NCI-H146 treated with DMSO at 0.1 percent for 48 hours (cell line): Measurements from ENCODE around the gene ZNF33B.
"Not testable (repeated sequence)": the region's sequence is repeated elsewhere in the genome, so short reads cannot be mapped to it uniquely, and the experiment has no call there.

Experiments used
- DNase-seq: peaks from one replicate; lab custom pipeline; 2025; ENCODE audit not compliant: unreplicated experiment; lab: John Stamatoyannopoulos, UW

ZNF33B gene

GRCh38 chr10:42638055-42638820 is at the start of gene ZNF33B:
ZNF33B (minus strand) TSS chr10:42638570; CDS start chr10:42636928, 1,642 bp downstream.
- DNase-seq = peak; percentile 92

GRCh38 chr10:42684517-42684916 is 46.1 kb upstream of the ZNF33B start:
- no peak for DNase-seq

GRCh38 chr10:42680267-42680666 is 41.9 kb upstream of the ZNF33B start:
- DNase-seq = no peak

- not testable (repeated sequence) for DNase-seq
These were observed 27.0 kb upstream of the ZNF33B start for GRCh38 chr10:42665181-42665979.

- DNase-seq = no peak
These were observed 16.0 kb upstream of the ZNF33B start for GRCh38 chr10:42654419-42654818.

- DNase-seq = no peak
These were observed 14.5 kb upstream of the ZNF33B start for GRCh38 chr10:42652858-42653257.

GRCh38 chr10:42650374-42650773 is 12.0 kb upstream of the ZNF33B start:
- no peak for DNase-seq

- no peak for DNase-seq
These were observed 10.1 kb upstream of the ZNF33B start for GRCh38 chr10:42648512-42648911.

GRCh38 chr10:42646687-42647640 is 8.6 kb upstream of the ZNF33B start:
- no peak for DNase-seq

GRCh38 chr10:42646214-42646613 is 7.8 kb upstream of the ZNF33B start:
- no peak for DNase-seq

- DNase-seq = no peak
These were observed 7.1 kb upstream of the ZNF33B start for GRCh38 chr10:42645516-42645915.

GRCh38 chr10:42645103-42645502 is 6.7 kb upstream of the ZNF33B start:
- DNase-seq = no peak

- DNase-seq = no peak
These were observed 2.4 kb upstream of the ZNF33B start for GRCh38 chr10:42640610-42641229.

GRCh38 chr10:42638821-42639270 is 476 bp upstream of the ZNF33B start:
- no peak for DNase-seq

GRCh38 chr10:42637648-42638054 is 719 bp downstream of the ZNF33B start:
- no peak for DNase-seq

- DNase-seq = no peak
These were observed 1.2 kb downstream of the ZNF33B start for GRCh38 chr10:42637142-42637541.

- no peak for DNase-seq
These were observed 3.3 kb downstream of the ZNF33B start for GRCh38 chr10:42635098-42635497.

GRCh38 chr10:42632564-42632963 is 5.8 kb downstream of the ZNF33B start:
- DNase-seq = no peak

GRCh38 chr10:42630537-42631134 is 7.7 kb downstream of the ZNF33B start:
- DNase-seq = no peak

GRCh38 chr10:42623929-42624328 is 14.4 kb downstream of the ZNF33B start:
- DNase-seq = no peak
